Kidney epithelial cell (primary cell): ENCODE results near the gene GNG11. TPM values are rescaled to one million over a fixed set of nuclear protein-coding genes. Genes with fewer than 3 reads are reported as not detected.
A peak's percentile ranks its signal among the peaks of the same experiment; 100 is the strongest.
"Not testable (repeated sequence)": the region's sequence is repeated elsewhere in the genome, so short reads cannot be mapped to it uniquely, and the experiment has no call there.

Source experiments
- DNase-seq: peaks from one replicate; pipeline ENCODE4 v3.0.0-alpha.2; 2010; ENCODE audit warnings: low read depth
- H3K27me3 ChIP-seq: 2 replicates; pipeline ENCODE4 v1.6.0; 2011; ENCODE audit warnings: low read length; ENCODE audit not compliant: control insufficient read depth, insufficient read depth
- H3K36me3 ChIP-seq: 2 replicates; pipeline ENCODE4 v1.5.1; 2011; ENCODE audit warnings: low read length; ENCODE audit not compliant: control insufficient read depth, insufficient read depth
- H3K4me3 ChIP-seq: 2 replicates; pipeline ENCODE4 v1.5.1; 2011; ENCODE audit warnings: low read depth, mild to moderate bottlenecking, control low read depth, low read length
- total RNA-seq: library from RNA; depleted of rRNA; stranded (reverse); fragments of >200 nt; gene quantifications from 2 replicates; pipeline ENCODE4 v1.2.3, GENCODE V29; 2015
- TF ChIP-seq, protein P1 (sequence below): IDR thresholded peaks from 2 replicates; pipeline ENCODE4 v1.5.1; 2011; ENCODE audit warnings: mild to moderate bottlenecking, moderate library complexity, low read length, control low read depth, inconsistent platforms; ENCODE audit not compliant: insufficient read depth, poor library complexity, severe bottlenecking

The GNG11 gene
- total RNA-seq, 1 donor from 2014 or later, result 12.6 TPM

DNA sequence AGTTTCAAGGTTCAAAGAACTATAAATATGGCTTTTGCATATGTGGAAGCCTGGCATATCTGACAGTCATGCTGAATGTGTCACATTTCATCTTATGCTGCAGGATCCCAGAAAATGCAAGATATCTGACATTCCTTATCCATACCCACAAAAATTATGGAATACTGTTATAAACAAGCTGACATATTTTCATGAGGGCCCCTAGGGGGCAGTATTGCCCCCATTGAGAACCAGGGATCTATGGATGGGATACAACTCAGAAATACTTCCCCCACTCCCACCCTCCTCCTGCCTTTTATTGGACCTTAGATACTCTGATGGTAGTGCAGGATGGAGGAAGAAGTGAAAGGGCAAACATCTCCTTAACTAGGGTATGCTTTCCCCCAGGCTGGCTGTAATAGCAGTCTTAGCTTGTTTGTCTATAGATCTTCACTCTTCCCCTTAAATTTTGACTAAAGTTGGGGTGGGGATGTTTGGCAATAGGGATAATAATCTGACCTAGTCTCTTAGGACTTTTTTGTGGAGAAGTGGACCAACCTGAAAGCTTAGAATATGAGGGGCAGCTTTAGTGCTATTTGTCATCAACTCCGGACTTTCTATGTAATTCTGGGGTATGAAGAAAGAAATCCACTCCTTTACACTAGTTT is 18.6 kb upstream of the GNG11 start:
- TF ChIP-seq, protein P1, sequence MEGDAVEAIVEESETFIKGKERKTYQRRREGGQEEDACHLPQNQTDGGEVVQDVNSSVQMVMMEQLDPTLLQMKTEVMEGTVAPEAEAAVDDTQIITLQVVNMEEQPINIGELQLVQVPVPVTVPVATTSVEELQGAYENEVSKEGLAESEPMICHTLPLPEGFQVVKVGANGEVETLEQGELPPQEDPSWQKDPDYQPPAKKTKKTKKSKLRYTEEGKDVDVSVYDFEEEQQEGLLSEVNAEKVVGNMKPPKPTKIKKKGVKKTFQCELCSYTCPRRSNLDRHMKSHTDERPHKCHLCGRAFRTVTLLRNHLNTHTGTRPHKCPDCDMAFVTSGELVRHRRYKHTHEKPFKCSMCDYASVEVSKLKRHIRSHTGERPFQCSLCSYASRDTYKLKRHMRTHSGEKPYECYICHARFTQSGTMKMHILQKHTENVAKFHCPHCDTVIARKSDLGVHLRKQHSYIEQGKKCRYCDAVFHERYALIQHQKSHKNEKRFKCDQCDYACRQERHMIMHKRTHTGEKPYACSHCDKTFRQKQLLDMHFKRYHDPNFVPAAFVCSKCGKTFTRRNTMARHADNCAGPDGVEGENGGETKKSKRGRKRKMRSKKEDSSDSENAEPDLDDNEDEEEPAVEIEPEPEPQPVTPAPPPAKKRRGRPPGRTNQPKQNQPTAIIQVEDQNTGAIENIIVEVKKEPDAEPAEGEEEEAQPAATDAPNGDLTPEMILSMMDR, result peak; percentile 83
- no peaks in the 10 kb centered on the region for H3K36me3 ChIP-seq
- H3K27me3 ChIP-seq, result no peaks in the 10 kb centered on the region
- H3K4me3 ChIP-seq, result no peak overlapping the region
- DNase-seq, result no peak

DNA sequence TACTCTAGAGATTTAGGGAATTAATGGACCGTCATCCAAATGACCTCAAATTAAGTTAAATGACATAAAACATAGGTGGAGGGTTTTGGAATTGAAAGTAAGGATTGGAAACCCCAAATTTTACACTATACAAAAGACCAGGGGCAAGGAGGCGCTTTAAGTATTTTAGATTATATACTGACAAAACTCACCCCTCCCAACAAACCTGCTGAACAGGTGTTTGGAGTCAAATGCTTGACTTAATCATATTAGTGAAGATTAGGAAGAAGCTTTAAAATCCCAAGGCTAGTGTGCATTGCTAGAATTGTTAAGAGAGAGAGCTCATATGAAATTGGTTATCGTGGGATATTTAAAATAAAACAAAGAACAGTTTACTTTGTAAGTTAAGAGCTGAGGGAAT is 15.3 kb upstream of the GNG11 start, which contains the start of gene GNGT1:
Gene GNGT1, plus strand, starts transcription at position 301 of the 400 bp plus-strand sequence. CDS start 180 bp downstream, outside the sequence.
- Histone ChIP-seq H3K27me3 (no peaks in the 10 kb centered on the region), H3K36me3 (no peaks in the 10 kb centered on the region), H3K4me3 (no peak within 1 kb of the TSS)
- TF ChIP-seq, protein P1, result no peak
- no peak for DNase-seq

DNA sequence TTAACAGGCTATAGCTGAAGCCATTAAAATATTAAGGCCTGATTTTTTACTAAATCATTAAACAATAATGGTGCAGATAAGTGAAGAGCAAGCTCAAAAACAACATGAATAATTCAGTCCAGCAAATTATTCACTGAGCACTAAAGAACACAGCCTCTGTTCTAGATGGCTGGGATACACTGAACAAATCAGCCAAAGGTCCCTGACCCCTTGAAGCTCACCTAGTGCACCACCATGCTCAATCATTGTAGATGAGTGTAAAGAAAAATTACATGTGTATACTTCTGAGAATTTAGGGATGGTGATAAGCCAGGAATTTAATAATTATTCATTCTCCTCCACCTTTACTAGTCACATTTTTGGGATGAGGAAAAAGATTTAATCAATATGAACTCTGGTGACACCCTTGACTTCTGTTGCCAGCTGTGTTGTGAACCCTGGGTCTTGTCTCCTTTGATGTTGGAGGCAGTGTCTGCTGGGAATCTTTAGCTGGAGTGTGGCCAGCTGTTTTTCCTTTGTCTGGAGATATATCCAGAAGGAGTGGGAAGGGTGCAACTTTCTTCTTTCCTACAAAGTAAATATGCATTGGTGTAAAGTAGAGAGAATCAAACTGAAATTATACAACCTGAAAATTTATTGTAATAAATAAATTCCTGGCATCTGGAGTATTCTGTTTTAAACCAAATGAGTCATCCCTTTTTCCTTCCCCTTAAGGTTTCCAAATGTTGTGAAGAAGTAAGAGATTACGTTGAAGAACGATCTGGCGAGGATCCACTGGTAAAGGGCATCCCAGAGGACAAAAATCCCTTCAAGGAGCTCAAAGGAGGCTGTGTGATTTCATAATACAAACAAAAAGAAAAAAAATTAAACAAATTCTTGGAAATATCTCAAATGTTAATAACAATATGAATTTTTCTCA is 11.2 kb upstream of the GNG11 start:
- H3K4me3 ChIP-seq, result no peak overlapping the region
- DNase-seq, result no peak
- no peaks in the 10 kb centered on the region for H3K27me3 ChIP-seq
- TF ChIP-seq, protein P1, result no peak
- H3K36me3 ChIP-seq, result no peaks in the 10 kb centered on the region

GRCh38 chr7:93911242-93911641 is 10.3 kb upstream of the GNG11 start:
- DNase-seq, H3K27me3 ChIP-seq, H3K4me3 ChIP-seq, H3K36me3 ChIP-seq: not testable (repeated sequence)

DNA sequence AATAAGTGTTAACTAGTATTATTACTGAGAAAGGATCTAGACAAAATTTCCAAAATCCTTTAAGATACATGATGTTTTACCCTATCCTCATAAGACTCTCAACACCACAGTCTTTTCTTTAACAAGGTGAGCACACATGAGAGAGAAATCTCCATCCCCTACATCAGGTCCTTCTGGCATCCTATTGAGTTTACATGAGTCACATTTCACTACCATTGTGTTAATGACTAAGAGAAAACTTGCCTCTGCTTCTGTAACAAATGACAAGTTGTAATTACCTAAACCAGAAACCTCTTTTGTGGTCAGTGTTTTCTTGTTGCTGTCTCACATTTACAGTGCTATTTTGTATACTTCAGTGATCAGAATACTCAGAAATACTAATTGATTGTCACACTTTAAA is 9.9 kb upstream of the GNG11 start:
- not testable (repeated sequence) for H3K27me3 ChIP-seq, H3K4me3 ChIP-seq, H3K36me3 ChIP-seq, DNase-seq

GRCh38 chr7:93913197-93913596 is 8.3 kb upstream of the GNG11 start:
- DNase-seq, result no peak
- TF ChIP-seq, protein P1, result no peak

More at GRCh38 chr7:93913197-93913596, 8.3 kb upstream of the GNG11 start:
- no peak overlapping the region for H3K4me3 ChIP-seq
- H3K36me3 ChIP-seq, result no peaks in the 10 kb centered on the region
- no peaks in the 10 kb centered on the region for H3K27me3 ChIP-seq
